PC-9 (cell line): ENCODE data around the gene DAB2. TPM values are rescaled to one million over a fixed set of nuclear protein-coding genes. Genes with fewer than 3 reads are reported as not detected.

Experiments
- BruUV-seq: library from RNA; stranded (reverse); fragments of 400-500 nt; replicated peaks from 2 replicates; lab custom pipeline; 2021; lab: Mats Ljungman, UMichigan
- CTCF ChIA-PET: fragments of 300-600 bp; sonication (Branson Sonifier 250); formaldehyde crosslinking; loops from one replicate; lab custom pipeline; 2022; ENCODE audit warnings: antibody characterized with exemption; lab: Charles Lee
- POLR2A ChIA-PET: fragments of 300-600 bp; sonication (Branson Sonifier 250); formaldehyde crosslinking; loops from one replicate; lab custom pipeline; 2022; ENCODE audit warnings: antibody characterized with exemption; ENCODE audit not compliant: unreplicated experiment; lab: Charles Lee
- DNase-seq, 2 experiments: peaks; one replicate each; pipeline versions ENCODE4 v3.0.0 to v3.0.0-alpha.2; 2015 to 2022; ENCODE audit warnings: mixed read lengths in 1 of 2
- H2AFZ ChIP-seq: fragments of 200-600 bp; sonication (generic); 2 replicates; pipeline ENCODE4 v1.8.1; 2017; ENCODE audit warnings: antibody characterized with exemption
- H3F3A ChIP-seq: fragments of 200-600 bp; sonication (generic); 2 replicates; pipeline ENCODE4 v1.8.1; 2017; ENCODE audit warnings: antibody characterized with exemption, mild to moderate bottlenecking, low read depth; ENCODE audit not compliant: insufficient read depth
- H3K27ac ChIP-seq: fragments of 200-600 bp; sonication (generic); 2 replicates; pipeline ENCODE4 v1.6.1; 2016; ENCODE audit warnings: mixed run types
- H3K27me3 ChIP-seq: fragments of 200-600 bp; sonication (generic); 2 replicates; pipeline ENCODE4 v1.6.1; 2016; ENCODE audit warnings: low read depth, mixed run types; ENCODE audit not compliant: insufficient read depth
- H3K36me3 ChIP-seq: fragments of 200-600 bp; sonication (generic); 2 replicates; pipeline ENCODE4 v1.6.1; 2016; ENCODE audit warnings: low read depth, mixed run types
- H3K4me1 ChIP-seq: fragments of 200-600 bp; sonication (generic); replicated peaks from 2 replicates; pipeline ENCODE4 v1.6.1; 2016; ENCODE audit warnings: mixed run types; ENCODE audit not compliant: insufficient read depth
- H3K4me2 ChIP-seq: fragments of 200-600 bp; sonication (generic); 2 replicates; pipeline ENCODE4 v1.6.1; 2017; ENCODE audit warnings: mixed run types
- H3K4me3 ChIP-seq: fragments of 200-600 bp; sonication (generic); 2 replicates; pipeline ENCODE4 v1.6.1; 2016; ENCODE audit warnings: mixed run types
- H3K79me2 ChIP-seq: fragments of 200-600 bp; sonication (generic); 2 replicates; pipeline ENCODE4 v1.6.1; 2017; ENCODE audit warnings: low read depth, mixed run types
- H3K9me2 ChIP-seq: fragments of 200-600 bp; sonication (generic); 2 replicates; pipeline ENCODE4 v1.8.1; 2017; ENCODE audit warnings: mild to moderate bottlenecking; ENCODE audit not compliant: insufficient read depth
- H3K9me3 ChIP-seq: fragments of 200-600 bp; sonication (generic); 2 replicates; pipeline ENCODE4 v1.8.1; 2016; ENCODE audit warnings: low read depth; ENCODE audit not compliant: insufficient read depth
- H4K20me1 ChIP-seq: fragments of 200-600 bp; sonication (generic); 2 replicates; pipeline ENCODE4 v1.8.1; 2017; ENCODE audit not compliant: insufficient read depth
- CTCF ChIP-seq: fragments of 200-600 bp; sonication (generic); conservative IDR thresholded peaks from 2 replicates; pipeline ENCODE4 v1.6.1; 2017; ENCODE audit warnings: mixed run types, antibody characterized with exemption, mild to moderate bottlenecking, moderate library complexity
- EZH2 ChIP-seq: fragments of 200-600 bp; sonication (generic); IDR thresholded peaks from 2 replicates; pipeline ENCODE4 v1.8.0; 2017; ENCODE audit warnings: antibody characterized with exemption, low read depth
- intact Hi-C: fragments of 100-400 bp; cut with micrococcal nuclease; formaldehyde crosslinking; loops from one replicate; pipeline ENCODE4 v1.10.0; 2022; ENCODE audit not compliant: unreplicated experiment
- total RNA-seq: library from RNA; stranded (reverse); gene quantifications from 2 replicates; pipeline ENCODE4 v1.2.3, GENCODE V29; 2021

Gene DAB2
- total RNA-seq, 1 experiment from 2014 or later: 21.0 TPM

- Histone ChIP-seq H4K20me1 (no peaks in the 10 kb centered on the region), H3K9me3 (no peaks in the 10 kb centered on the region), H3K9me2 (no peaks in the 10 kb centered on the region), H3K4me3 (no peak overlapping the region), H3K27ac (no peak overlapping the region), H3K4me2 (no peak overlapping the region), H3K36me3 (no peaks in the 10 kb centered on the region), H3K27me3 (no peaks in the 10 kb centered on the region), H3F3A (peaks cover 12% of the 10 kb centered on the region), H3K4me1 (peaks cover 17% of the 10 kb centered on the region), H3K79me2 (no peaks in the 10 kb centered on the region), H2AFZ (no peak overlapping the region)
- ChIA-PET POLR2A (interaction anchor here (0.6 to 0.7 kb wide), 2 partner anchors 12 to 1262 kb away, joined by 4 to 7 read pairs; no protein-coding TSS in a partner anchor), CTCF (no interaction called here)
- intact Hi-C loops: no loop called here
- DNase-seq: no peak
- BruUV-seq: no TSS peak
- TF ChIP-seq CTCF (no peak), EZH2 (no peak)
These were observed 11.0 kb downstream of the DAB2 start for GRCh38 chr5:39413771-39414170.

GRCh38 chr5:39412721-39413394 is 11.9 kb downstream of the DAB2 start:
- Histone ChIP-seq H3K79me2 (no peaks in the 10 kb centered on the region), H3K27me3 (no peaks in the 10 kb centered on the region), H3K9me2 (no peaks in the 10 kb centered on the region), H3K9me3 (no peaks in the 10 kb centered on the region), H3K4me2 (no peak overlapping the region), H2AFZ (no peak overlapping the region), H3F3A (peaks cover 12% of the 10 kb centered on the region), H4K20me1 (no peaks in the 10 kb centered on the region), H3K36me3 (no peaks in the 10 kb centered on the region), H3K4me1 (peaks cover 17% of the 10 kb centered on the region), H3K4me3 (no peak overlapping the region), H3K27ac (no peak overlapping the region)
- BruUV-seq: no TSS peak
- intact Hi-C loops: no loop called here
- ChIA-PET CTCF (interaction anchor here (0.6 kb wide), 1 partner anchor 152 kb away, joined by 3 read pairs; no protein-coding TSS in a partner anchor), POLR2A (interaction anchor here (0.7 kb wide), 1 partner anchor 1263 kb away, joined by 7 read pairs; no protein-coding TSS in a partner anchor)
- no peak for DNase-seq
- TF ChIP-seq EZH2 (no peak), CTCF (no peak)

- BruUV-seq: no TSS peak
These were observed 12.8 kb downstream of the DAB2 start for GRCh38 chr5:39411985-39412384.

More at GRCh38 chr5:39411985-39412384, 12.8 kb downstream of the DAB2 start:
- intact Hi-C loops: no loop called here
- Histone ChIP-seq H3K27me3 (no peaks in the 10 kb centered on the region), H3K9me2 (no peaks in the 10 kb centered on the region), H3F3A (peaks cover 12% of the 10 kb centered on the region), H4K20me1 (no peaks in the 10 kb centered on the region), H3K36me3 (no peaks in the 10 kb centered on the region), H3K4me1 (peaks cover 17% of the 10 kb centered on the region), H3K4me2 (no peak overlapping the region), H3K27ac (no peak overlapping the region), H3K4me3 (no peak overlapping the region), H2AFZ (no peak overlapping the region), H3K9me3 (no peaks in the 10 kb centered on the region), H3K79me2 (no peaks in the 10 kb centered on the region)
- ChIA-PET CTCF (no interaction called here), POLR2A (interaction anchor here (0.8 kb wide), 1 partner anchor 801 kb away, joined by 3 read pairs; no protein-coding TSS in a partner anchor)
- DNase-seq: no peak
- TF ChIP-seq CTCF: no peak
